DND-41 (cell line): ENCODE measurements around the gene NR1H2.

Experiments
- EZH2 ChIP-seq: IDR thresholded peaks from 3 replicates; pipeline ENCODE4 v1.6.1; 2012; ENCODE audit warnings: borderline replicate concordance, low read depth, mild to moderate bottlenecking, moderate library complexity, low read length, inconsistent platforms; ENCODE audit not compliant: severe bottlenecking
- TF ChIP-seq, protein P1 (sequence below): IDR thresholded peaks from 2 replicates; pipeline ENCODE4 v1.5.1; 2012; ENCODE audit warnings: borderline replicate concordance, low read length, moderate library complexity, mild to moderate bottlenecking; ENCODE audit not compliant: poor library complexity, severe bottlenecking; ENCODE audit errors: extremely low read depth

DNA sequence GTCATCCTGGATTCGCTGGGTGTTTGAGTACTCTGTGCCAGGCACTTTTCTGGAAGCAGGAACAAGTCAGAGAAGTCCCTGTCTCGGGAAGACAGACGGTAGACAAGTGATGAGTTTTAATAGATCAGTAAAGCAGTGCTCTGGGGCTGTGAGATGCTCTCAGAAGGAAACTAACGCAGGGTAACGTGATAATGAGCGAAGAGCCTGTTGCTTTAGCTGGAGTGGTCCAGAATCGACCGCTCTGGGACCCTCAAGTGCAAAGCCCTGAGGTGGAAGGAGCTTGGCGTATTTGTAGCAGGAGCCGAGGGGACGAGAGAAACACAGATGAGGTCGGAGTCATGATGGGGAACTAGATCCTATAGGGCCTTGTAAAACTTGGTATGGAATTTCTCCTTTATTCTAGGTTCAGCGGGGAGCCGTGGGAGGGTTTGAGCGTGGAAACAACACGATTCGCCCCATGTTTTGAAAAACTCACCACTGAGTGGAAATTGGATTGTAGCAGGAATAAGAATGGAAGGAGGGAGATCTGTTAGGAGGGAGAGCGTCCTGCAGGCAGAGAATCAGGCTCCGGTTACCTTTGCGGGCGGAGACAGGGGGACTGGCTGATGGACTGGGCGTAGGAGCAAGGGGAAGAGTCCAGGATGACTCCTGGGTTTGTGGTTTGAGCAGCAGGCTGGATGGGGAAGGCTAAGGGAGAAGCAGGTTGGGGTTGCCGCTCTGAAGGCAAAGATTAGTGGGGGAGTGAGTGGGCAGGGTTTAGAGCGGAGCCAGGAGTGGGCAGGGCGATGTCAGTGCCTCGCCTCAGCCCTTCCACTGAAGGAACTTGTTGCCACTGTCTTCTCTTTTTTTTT is 8.7 kb downstream of the NR1H2 start:
- TF ChIP-seq, protein P1, sequence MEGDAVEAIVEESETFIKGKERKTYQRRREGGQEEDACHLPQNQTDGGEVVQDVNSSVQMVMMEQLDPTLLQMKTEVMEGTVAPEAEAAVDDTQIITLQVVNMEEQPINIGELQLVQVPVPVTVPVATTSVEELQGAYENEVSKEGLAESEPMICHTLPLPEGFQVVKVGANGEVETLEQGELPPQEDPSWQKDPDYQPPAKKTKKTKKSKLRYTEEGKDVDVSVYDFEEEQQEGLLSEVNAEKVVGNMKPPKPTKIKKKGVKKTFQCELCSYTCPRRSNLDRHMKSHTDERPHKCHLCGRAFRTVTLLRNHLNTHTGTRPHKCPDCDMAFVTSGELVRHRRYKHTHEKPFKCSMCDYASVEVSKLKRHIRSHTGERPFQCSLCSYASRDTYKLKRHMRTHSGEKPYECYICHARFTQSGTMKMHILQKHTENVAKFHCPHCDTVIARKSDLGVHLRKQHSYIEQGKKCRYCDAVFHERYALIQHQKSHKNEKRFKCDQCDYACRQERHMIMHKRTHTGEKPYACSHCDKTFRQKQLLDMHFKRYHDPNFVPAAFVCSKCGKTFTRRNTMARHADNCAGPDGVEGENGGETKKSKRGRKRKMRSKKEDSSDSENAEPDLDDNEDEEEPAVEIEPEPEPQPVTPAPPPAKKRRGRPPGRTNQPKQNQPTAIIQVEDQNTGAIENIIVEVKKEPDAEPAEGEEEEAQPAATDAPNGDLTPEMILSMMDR, result no peak
- no peak for TF ChIP-seq EZH2
